Activated T-cell treated with anti-CD3 and anti-CD28 coated beads for 1 hour (primary cell): ENCODE data around the gene KCNQ1.

ENCODE experiments used
- DNase-seq: peaks from one replicate; pipeline ENCODE4 v3.0.0-alpha.2; 2020; ENCODE audit warnings: low read depth

The KCNQ1 gene

DNA sequence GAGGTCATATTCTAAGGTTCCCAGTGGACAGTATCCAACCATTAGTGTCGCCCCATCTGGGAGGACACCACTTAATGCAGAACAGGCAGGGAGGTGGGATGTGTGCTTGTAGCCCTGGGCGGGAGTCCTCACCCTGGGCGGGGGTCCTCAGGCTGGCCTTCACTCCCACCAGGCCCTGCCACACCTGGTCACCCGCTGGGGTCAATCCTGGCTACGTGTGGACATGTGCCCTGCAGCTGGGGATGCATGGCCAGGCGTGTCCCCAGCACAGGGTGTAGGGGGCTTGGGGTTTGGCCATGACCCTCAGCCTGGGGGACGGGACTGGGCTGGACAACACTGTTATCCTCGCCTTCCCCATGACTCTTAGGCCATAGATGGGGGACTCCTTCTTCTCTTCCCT, 19.3 kb upstream of the KCNQ1 start:
- no peak for DNase-seq

DNA sequence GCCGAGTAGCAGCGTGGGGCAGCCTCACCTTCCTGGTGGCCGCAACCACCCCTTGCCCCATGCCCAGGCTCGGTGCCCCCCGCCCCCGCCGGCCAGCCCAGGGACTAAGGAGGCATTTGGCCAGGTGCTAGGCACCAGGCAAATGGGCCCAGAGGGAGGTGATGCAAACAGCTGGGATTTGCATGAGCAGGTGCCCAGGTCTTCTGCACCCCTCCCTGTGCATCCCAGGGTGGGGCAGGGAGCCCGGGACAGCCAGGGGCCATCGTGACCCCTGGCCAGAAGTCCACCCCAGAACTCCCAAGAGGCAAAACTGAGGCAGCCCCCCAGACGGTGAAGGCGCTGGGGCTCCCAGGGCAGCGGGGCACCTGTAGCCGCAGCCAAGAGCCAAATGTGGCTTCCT, 18.6 kb upstream of the KCNQ1 start:
- DNase-seq, result no peak

DNA sequence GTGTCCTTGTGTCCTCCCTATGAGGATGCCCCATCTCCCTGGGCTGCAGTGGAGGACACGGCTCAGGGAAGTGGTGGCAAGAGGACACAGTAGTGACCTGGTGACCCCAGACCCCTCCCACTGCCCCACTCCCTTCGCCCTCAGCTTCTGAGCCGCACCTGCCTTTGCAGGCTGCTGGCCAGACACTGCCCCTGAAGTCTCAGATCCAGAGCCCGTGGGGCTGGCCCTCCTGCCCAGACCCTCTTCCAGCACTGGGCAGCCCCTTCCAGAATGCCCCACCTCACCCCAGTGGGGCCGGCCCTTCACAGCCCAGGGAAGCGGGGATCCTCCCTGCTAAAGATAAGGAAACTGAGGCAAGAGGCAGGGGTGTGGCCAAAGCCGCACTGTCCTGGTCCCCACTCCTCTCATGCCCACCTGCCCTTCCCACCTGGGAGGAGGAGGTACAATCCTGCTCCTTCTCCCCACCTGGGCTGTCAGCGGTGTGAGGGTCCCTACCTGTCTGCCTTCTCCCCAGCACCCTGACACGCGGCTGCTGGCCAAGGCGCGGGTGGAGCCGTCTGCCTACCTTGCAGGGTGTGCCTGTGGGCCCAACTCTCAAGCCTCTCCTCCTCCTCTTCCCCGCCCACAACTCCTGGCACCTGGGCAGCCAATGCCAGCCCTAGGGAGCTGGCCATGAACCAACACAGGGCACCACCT, 17.8 kb upstream of the KCNQ1 start:
- no peak for DNase-seq

DNA sequence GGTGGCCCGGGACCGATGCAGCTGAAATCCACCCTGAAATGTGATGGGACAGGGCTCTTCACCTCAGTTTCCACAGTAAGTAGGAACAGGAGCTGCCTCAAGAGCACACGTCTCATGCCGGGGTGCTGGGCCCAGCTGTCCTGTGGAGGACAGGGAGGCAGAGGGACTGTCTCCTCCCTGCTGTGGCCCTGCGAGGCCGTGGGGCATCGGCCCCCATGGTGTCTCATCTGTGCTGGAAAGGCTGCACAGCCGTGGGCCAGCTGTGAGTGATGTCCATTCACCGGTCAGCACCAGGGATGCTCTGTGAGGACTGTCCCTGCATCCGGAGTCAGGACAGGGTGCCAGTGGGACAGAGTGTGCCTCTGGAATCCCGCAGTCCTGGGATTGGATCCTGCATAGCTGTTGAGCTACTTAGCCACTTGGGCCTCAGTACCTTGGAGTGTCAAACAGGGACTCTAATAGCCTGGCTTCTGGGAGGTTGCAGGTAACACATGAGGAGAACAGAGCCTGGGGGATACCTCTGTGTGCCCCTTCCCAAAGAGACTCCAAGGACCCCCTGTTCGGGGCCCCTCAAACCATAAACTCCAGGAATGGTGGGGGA, 17.0 kb upstream of the KCNQ1 start:
- no peak for DNase-seq

DNA sequence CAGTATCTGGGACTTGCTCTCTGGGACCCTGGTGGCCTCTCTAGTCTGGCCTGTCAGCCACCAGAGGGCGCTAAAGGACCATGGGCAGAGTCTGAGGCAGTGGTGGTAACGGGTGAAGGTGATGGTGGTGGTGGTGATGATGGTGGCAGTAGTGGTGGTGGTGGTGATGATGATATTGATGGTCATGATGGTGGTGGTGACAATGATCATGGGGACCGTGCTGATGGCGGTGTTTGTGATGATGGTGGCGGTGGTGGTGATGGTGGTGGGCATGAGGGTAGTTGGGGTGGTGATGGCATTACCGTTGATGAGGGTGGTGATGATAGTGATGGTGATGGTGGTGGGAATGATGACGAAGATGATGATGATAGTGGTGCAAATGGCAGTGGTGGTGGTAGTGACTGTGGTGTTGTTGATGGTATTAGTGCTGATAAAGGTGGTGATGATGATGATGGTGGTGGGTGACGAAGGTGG, 16.4 kb upstream of the KCNQ1 start:
- DNase-seq, result peak; percentile 93

DNA sequence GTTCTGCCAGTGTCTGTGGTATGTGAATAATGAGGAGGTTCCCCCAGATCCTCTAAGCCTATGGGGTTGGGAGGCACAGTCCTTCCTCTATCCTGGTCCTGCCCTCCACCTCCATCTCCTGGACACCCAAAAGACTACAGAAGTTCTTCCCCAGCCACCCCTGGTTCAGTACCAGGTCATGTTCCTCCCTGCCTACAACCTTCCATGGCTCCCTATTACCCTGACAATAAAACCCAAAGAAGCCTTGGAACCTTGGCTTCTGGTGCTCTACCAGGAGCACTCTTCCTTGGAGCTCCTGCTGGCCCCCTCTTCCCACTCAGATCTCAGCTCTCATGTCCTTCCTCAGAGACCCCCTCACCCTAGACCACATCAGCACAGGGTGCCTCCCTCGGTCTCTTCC, 13.4 kb upstream of the KCNQ1 start:
- no peak for DNase-seq

DNA sequence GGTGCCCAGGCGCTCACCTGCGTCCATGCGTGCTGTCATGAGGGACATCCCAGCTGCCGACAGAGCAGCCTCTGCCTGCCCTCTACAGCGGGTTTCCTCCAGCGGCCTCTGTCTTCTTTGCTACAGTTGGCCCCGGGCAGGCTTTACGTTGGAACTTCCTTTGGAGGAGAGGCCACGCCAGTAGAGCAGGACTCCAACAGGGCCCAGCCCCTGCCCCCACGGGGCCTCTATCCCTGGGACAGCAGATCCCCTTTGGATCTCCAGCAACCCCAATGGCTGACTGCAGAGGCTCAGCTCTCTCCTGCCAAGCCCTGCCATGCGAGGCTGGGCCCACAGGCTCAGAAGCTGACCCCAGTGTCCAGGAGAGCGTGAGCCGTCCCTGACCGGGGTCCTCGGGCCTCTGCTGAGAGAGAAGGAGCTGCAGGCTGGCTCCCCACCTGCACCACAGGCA, 12.6 kb upstream of the KCNQ1 start:
- DNase-seq, result no peak

DNA sequence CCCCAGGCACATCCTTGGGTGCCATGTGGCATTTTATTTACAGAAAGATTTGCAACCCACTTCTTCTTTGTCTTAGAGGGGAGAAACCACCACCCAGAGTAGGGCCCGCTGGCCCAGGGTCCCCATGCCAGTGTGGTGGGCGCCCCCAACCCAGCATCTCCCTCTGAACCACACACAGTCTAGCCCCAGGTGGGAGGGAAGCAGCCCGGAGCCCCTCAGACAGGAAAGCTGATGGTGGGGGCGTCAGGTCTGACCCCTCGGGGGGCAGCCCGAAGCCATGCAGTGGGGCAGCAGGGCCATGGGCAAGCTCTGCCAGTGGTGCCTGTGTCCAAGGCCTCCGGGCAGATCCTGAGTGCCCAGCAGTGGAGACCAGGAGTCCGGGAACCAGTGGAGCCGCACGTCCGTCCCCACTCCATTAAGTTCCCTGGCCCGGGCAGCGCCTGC, 12.2 kb upstream of the KCNQ1 start:
- DNase-seq, result no peak

DNA sequence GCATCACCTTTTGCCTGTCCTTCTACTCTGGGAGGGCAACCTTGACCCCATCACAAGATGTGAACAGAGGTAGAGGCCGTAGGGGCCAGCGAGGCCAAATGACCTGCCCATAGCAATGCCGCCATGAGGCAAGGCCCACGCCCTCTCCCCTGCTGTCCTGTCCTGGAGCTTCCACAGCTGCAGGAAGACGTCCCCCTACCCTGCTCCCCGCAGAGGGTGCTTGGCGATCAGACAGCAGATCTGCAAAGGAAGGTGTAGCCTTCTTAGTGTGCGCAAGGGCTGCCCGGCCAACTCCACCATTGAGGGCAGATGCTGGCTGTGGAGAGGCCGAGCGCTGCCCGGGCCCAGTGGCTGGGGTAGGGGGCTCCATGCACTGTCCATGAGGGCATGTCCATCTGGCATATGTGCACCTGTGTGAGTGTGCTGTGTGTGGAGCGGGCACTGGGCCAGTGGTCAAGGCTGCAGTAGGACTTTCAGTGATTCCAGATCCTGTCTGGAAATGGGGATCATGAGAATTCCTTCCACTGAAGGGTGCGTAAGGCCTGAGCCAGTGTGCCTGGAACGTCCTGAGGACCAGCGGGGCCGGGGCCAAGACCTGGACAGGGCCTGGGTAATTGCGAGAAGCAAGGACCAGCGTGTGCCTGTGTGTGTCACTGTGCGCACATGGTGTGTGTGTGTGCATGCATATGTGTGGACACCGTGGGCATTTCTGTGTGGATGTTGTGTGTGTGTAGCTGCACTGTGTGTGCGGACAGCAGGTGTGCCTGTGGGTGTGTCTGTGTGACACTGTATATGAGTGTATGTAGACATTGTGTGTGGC, 11.5 kb upstream of the KCNQ1 start:
- no peak for DNase-seq

DNA sequence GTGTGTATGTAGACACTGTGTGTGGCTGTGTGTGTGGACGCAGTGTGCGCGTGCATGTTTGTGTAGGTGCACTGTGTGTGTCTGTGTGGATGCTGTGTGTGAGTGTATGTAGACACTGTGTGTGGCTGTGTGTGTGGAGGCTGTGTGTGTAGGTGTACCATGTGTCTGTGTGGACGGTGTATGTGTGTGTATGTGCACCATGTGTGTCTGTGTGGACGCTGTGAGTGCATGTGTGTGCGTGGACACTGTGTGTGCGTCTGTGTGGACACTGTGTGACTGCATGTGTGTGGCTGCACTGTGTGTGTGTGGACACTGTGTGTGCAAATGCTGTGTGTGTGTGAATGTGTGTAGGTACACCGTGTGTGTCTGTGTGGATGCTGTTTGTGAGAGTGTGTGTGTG, 10.8 kb upstream of the KCNQ1 start:
- no peak for DNase-seq

DNA sequence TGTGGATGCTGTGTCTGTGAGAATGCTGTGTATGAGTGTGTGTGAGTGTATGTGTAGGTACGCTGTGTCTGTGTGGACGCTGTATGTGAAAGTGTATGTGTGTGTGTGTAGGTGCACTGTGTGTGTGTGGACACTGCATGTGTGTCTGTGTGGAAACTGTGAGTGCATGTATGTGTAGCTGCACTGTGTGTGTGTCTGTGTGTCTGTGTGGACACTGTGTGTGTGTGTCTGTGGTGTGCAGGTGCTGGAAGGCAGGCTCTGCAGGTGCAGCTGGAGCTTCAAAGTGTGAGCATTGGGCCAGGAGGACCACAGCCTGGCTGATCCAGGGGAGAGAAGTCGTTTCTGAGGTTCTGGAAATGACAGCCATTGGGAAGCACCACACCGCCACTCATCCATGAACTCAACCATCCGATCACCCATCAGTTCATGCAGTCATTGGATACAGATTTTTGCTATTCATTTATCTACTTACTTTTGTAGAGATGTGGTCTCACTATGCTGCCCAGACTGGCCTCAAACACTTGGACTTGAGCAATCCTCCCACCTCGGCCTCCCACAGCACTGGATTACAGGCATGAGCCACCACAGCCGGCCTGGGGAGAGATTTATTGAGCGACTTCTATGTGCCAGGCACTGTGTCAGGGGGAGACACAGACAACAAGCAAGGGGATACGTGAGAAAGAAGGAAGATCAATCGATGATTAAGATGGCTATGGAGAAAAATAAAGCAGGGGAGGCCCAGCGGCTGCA, 10.1 kb upstream of the KCNQ1 start:
- no peak for DNase-seq

DNA sequence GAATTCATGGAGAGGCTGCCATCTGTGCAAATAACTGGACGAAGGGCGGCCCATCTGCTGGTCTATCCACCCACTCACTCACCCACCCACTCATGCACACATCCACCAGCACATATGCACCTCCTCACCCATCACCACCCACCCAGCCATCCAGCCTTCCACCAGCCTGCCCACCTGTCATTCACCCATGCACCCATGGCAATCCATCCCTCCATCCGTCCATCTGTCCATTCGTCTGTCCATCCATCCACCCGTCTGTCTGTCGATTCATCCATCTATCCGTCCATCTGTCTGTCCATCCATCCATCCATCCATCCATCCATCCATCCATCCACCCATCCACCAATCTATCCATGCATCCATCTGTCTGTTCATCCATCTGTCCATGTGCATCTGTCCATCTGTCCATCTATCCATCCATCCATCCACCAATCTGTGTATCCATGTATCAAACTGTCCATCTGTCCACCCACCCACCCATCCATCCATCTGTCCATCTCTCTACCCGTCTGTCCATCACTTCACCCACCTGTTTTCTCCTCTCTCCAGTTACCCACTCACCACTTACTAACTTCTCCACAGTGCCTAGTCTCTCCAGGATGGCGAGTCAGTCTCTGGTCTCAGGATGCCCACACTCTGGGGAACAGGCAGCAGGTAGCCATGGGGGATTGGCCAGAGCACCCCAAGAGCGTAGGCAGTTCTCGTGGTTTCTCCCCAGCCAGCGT, 9.4 kb upstream of the KCNQ1 start:
- DNase-seq, result no peak

DNA sequence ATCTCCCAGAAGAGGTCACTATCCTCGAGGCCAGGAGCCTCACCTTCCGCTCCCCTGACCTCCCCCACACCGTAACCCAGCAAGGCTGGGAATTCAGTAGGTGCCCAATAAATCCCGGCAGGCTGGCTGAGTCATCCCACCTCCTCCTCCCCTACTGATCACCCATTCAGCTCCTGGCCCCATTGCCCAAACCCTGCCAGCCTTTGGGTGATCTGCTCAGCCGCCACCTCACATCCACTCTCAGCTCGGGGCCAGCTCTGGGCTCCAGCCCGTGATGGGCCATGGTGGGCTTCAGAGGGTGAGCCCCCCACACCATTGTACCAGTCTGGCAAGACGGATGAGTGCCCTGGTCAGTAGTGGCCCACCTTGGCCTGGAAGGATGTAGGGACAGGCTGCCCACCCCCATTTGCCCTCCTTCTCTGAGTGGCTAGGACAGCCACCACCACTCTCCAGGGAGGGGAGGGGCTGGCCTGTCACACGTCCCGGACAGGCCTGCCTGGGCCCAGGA, 8.7 kb upstream of the KCNQ1 start:
- DNase-seq, result no peak

DNA sequence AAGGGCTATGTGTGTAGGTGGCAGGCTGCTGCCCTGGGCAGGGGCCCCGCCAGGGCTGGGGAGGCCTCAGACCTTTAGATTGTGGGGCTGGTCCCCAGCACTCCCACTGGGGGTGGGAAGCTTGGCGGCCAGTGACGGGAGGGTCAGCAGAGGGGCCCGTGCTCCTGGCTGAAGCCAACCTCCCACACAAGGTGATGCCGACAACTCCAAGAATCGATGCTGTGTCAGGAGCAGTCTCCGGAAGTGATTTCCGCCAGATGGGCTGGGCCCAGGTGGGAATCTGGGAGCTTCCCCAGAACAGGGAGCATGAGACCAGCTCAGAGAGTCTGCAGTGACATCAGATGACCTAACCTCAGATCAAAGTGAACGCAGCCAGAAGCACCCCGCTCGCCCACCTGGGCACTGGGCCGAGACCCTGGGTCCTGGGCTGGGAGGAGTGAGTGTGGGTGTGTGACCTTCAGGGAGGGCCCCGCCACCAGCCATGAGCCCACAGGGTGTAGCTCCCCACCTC, 8.2 kb upstream of the KCNQ1 start:
- DNase-seq, result no peak

DNA sequence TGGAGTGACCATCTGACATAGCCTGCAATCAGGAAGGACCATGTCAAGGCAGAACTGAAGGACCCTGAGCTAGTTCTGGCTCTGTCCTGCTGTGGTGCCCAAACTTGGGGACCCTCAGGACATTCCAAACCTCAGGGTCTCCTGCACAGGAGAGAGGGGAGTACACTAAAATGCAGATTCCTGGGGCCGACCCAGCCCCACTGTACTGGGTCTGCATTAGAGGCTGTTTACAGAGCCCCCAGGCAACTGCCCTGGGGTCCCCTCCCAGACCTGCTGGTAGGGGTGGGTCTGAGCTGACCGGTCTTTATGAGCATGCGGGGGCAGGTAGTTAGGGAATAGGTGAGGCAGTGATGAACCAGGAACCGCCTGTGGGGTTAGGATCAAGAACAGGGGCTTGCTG, 7.3 kb upstream of the KCNQ1 start:
- no peak for DNase-seq

DNA sequence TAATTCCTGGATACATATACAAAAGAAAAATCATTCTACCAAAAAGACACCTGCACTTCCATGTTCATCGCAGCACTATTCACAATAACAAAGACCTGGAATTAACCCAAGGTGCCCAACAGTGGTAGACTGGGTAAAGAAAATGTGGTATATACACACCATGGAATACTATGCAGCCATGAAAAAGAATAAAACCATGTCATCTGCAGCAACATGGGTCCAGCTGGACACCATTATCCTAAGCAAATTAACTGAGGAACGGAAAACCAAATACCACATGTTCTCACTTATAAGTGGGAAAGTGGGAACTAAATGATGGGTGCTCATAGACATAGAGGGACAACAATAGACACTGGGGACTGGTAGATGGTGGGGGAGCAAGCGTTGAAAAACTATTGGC, 5.0 kb upstream of the KCNQ1 start:
- DNase-seq, result no peak

DNA sequence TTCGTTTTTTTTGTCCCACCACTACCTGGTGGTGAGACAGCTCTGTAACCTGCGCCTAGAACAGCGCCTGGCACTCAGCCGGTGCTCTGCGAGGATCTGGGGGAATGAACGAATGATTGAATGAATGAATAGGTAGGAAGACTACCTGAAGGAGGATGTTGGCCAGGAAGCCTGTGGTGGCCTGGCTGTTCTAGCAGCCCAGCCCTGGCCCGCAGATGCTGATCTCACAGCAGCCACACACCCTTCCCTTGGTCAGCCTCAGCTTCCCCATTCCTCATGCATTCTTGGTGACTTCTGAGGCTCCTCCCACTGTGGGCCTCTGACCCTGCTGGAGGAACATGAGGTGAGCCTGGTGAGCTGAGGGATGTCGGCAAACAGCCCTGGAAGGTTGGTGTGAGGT, 4.2 kb upstream of the KCNQ1 start:
- no peak for DNase-seq

DNA sequence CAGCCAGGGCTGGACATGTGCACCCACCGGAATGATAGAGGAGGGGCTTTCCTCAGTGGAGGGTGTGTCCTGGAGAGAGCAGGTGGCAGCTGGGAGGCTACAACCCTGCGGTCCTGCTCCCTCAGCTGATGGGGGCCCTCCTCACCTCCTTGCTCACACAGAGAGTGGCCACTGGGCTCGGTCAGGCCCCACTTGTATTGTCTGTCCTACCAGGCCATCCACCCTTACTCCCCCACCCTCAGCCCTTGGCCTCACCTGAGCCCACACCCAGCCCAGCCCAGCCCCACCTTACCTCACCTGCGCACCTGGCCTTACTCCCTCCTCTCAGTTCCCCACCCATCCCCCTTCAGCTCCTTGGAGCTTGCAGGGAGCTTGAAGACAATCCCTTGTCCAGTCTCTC, 3.6 kb upstream of the KCNQ1 start:
- no peak for DNase-seq

DNA sequence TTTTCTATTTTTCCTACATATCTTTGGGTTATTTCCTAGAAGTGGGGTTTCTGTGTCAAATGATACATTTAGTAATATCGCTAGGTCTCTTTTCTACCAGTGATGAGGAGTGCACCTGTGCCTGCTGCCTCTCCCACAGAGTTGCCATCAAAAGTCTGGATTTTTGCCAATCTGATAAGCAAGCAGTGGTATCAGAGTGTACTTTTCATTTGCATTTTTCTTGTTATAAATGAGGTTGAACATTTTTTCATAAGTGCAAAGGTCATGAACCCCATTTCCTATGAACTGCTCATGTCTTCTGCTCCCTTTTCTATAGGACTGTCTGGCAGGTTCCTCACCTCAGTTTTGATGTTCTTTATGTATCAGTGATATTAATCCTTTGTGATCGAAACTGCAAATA, 2.2 kb upstream of the KCNQ1 start:
- DNase-seq, result no peak

DNA sequence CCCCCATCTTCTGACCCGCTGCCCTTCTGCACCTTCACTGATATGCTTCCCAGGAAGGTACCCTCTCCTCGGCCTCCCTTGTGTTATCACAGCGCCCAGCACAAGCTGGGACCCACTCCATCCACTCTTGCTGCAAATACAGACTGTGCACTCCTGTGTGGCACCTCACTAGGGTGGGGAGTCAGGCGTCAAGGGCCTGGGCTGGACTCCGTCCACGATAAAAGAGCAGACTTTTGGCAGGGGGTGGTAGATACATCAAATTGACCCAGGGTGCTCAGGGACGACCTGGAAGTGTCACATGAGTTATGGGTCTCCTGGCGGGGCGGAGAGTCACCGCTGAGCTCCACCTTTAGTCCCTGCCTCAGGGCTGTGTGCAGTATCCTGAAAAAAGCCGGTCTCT, 1.4 kb upstream of the KCNQ1 start:
- no peak for DNase-seq
